Neural progenitor cell (in vitro differentiated cells): ENCODE results near the gene ATIC. TPM values are rescaled to one million over a fixed set of nuclear protein-coding genes. Genes with fewer than 3 reads are reported as not detected.

ENCODE experiments used
- DNase-seq: peaks from one replicate; pipeline ENCODE4 v3.0.0-alpha.2; 2016; ENCODE audit warnings: low spot score
- H2AFZ ChIP-seq: fragments of 200-600 bp; sonication (generic); replicated peaks from 2 replicates; pipeline ENCODE4 v1.6.1; 2016; ENCODE audit warnings: antibody characterized with exemption
- H3F3A ChIP-seq: fragments of 200-600 bp; sonication (generic); 2 replicates; pipeline ENCODE4 v1.6.1; 2016; ENCODE audit warnings: antibody characterized with exemption, low read depth
- H3K27ac ChIP-seq: fragments of 200-600 bp; sonication (generic); 2 replicates; pipeline ENCODE4 v1.5.1; 2016; ENCODE audit warnings: mild to moderate bottlenecking
- H3K27me3 ChIP-seq: fragments of 200-600 bp; sonication (generic); 2 replicates; pipeline ENCODE4 v1.6.1; 2016; ENCODE audit warnings: mild to moderate bottlenecking, moderate library complexity
- H3K36me3 ChIP-seq: fragments of 200-600 bp; sonication (generic); 2 replicates; pipeline ENCODE4 v1.5.1; 2016
- H3K4me1 ChIP-seq: fragments of 200-600 bp; sonication (generic); 2 replicates; pipeline ENCODE4 v1.6.1; 2016; ENCODE audit warnings: mixed run types
- H3K4me2 ChIP-seq: fragments of 200-600 bp; sonication (generic); 2 replicates; pipeline ENCODE4 v1.6.1; 2016
- H3K4me3 ChIP-seq: fragments of 200-600 bp; sonication (generic); 2 replicates; pipeline ENCODE4 v1.5.1; 2016
- H3K79me2 ChIP-seq: fragments of 200-600 bp; sonication (generic); 2 replicates; pipeline ENCODE4 v1.6.1; 2016; ENCODE audit warnings: low read depth
- H3K9ac ChIP-seq: fragments of 200-600 bp; sonication (generic); 2 replicates; pipeline ENCODE4 v1.6.1; 2016
- H3K9me3 ChIP-seq: fragments of 200-600 bp; sonication (generic); 2 replicates; pipeline ENCODE4 v1.5.1; 2016; ENCODE audit warnings: low read depth
- H4K20me1 ChIP-seq: fragments of 200-600 bp; sonication (generic); 2 replicates; pipeline ENCODE4 v1.6.1; 2016; ENCODE audit warnings: low read depth
- H3K27ac Mint-ChIP-seq: 3 replicates; pipeline ENCODE4 v1.8.0; 2021; ENCODE audit warnings: mixed read lengths
- H3K27me3 Mint-ChIP-seq: 2 replicates; pipeline ENCODE4 v1.8.0; 2022; ENCODE audit warnings: low read depth, mild to moderate bottlenecking, inconsistent platforms, moderate library complexity, mixed read lengths; ENCODE audit not compliant: insufficient read depth
- H3K36me3 Mint-ChIP-seq: 3 replicates; pipeline ENCODE4 v1.8.0; 2021; ENCODE audit warnings: mixed read lengths
- H3K4me1 Mint-ChIP-seq: 3 replicates; pipeline ENCODE4 v1.8.0; 2021; ENCODE audit warnings: mixed read lengths
- H3K4me3 Mint-ChIP-seq: 3 replicates; pipeline ENCODE4 v1.8.0; 2021; ENCODE audit warnings: mild to moderate bottlenecking, moderate library complexity, mixed read lengths
- H3K9me3 Mint-ChIP-seq: 3 replicates; pipeline ENCODE4 v1.8.0; 2020; ENCODE audit warnings: mixed read lengths
- CTCF ChIP-seq: fragments of 200-600 bp; sonication (generic); IDR thresholded peaks from 2 replicates; pipeline ENCODE4 v1.5.1; 2017; ENCODE audit warnings: antibody characterized with exemption, mild to moderate bottlenecking
- EZH2 ChIP-seq: fragments of 200-600 bp; sonication (generic); IDR thresholded peaks from 2 replicates; pipeline ENCODE4 v1.6.1; 2017; ENCODE audit warnings: antibody characterized with exemption, mild to moderate bottlenecking, moderate library complexity
- EZH2phosphoT487 ChIP-seq: fragments of 200-600 bp; sonication (generic); IDR thresholded peaks from 2 replicates; pipeline ENCODE4 v1.6.1; 2017; ENCODE audit warnings: antibody characterized with exemption
- total RNA-seq: library from RNA; depleted of rRNA; stranded (reverse); fragments of >200 nt; gene quantifications from 2 replicates; pipeline ENCODE4 v1.2.3, GENCODE V29; 2015; ENCODE audit warnings: low replicate concordance

The ATIC gene
- total RNA-seq, 1 donor from 2014 or later: 43.2 TPM

GRCh38 chr2:215395687-215396460, 84.0 kb downstream of the ATIC start:
- no peak overlapping the region for H3K27ac ChIP-seq
- H3K9ac ChIP-seq: no peak overlapping the region
- H3K9me3 Mint-ChIP-seq: no peaks in the 10 kb centered on the region
- no peaks in the 10 kb centered on the region for H3K27me3 ChIP-seq
- H3K36me3 Mint-ChIP-seq: peaks cover 40% of the 10 kb centered on the region
- H3K4me1 ChIP-seq: no peaks in the 10 kb centered on the region
- no peaks in the 10 kb centered on the region for H3F3A ChIP-seq
- H2AFZ ChIP-seq: no peak overlapping the region
- no peaks in the 10 kb centered on the region for H3K27me3 Mint-ChIP-seq
- no peaks in the 10 kb centered on the region for H3K4me1 Mint-ChIP-seq
- H3K36me3 ChIP-seq: no peaks in the 10 kb centered on the region
- no peak for DNase-seq
- H3K27ac Mint-ChIP-seq: no peak overlapping the region
- no peaks in the 10 kb centered on the region for H4K20me1 ChIP-seq
- H3K4me3 ChIP-seq: no peak overlapping the region
- H3K79me2 ChIP-seq: no peaks in the 10 kb centered on the region
- TF ChIP-seq CTCF: no peak
- no peak for TF ChIP-seq EZH2phosphoT487
- TF ChIP-seq EZH2: no peak
- H3K4me3 Mint-ChIP-seq: no peak overlapping the region
- no peaks in the 10 kb centered on the region for H3K9me3 ChIP-seq
- H3K4me2 ChIP-seq: no peak overlapping the region

- H3K36me3 ChIP-seq: no peaks in the 10 kb centered on the region
- H2AFZ ChIP-seq: no peak overlapping the region
- no peak overlapping the region for H3K4me3 Mint-ChIP-seq
- H3K79me2 ChIP-seq: no peaks in the 10 kb centered on the region
- no peaks in the 10 kb centered on the region for H3K4me1 ChIP-seq
- H3F3A ChIP-seq: no peaks in the 10 kb centered on the region
- H3K36me3 Mint-ChIP-seq: peaks cover 35% of the 10 kb centered on the region
- no peak overlapping the region for H3K27ac ChIP-seq
- no peaks in the 10 kb centered on the region for H3K27me3 Mint-ChIP-seq
- no peak overlapping the region for H3K4me2 ChIP-seq
- TF ChIP-seq CTCF (no peak), EZH2phosphoT487 (no peak), EZH2 (no peak)
- H3K27ac Mint-ChIP-seq: no peak overlapping the region
- no peaks in the 10 kb centered on the region for H4K20me1 ChIP-seq
- no peak overlapping the region for H3K9ac ChIP-seq
- H3K4me3 ChIP-seq: no peak overlapping the region
- no peaks in the 10 kb centered on the region for H3K9me3 Mint-ChIP-seq
- H3K27me3 ChIP-seq: no peaks in the 10 kb centered on the region
- H3K4me1 Mint-ChIP-seq: no peaks in the 10 kb centered on the region
- no peaks in the 10 kb centered on the region for H3K9me3 ChIP-seq
- DNase-seq: no peak
These were observed 84.9 kb downstream of the ATIC start for GRCh38 chr2:215396595-215397313.

GRCh38 chr2:215397632-215398341, 85.9 kb downstream of the ATIC start:
- Mint-ChIP-seq H3K4me1 (no peaks in the 10 kb centered on the region), H3K36me3 (peaks cover 26% of the 10 kb centered on the region), H3K27me3 (no peaks in the 10 kb centered on the region), H3K9me3 (no peaks in the 10 kb centered on the region), H3K27ac (no peak overlapping the region), H3K4me3 (no peak overlapping the region)
- no peaks in the 10 kb centered on the region for H3F3A ChIP-seq
- H3K4me3 ChIP-seq: no peak overlapping the region
- H3K79me2 ChIP-seq: no peaks in the 10 kb centered on the region
- H3K27ac ChIP-seq: no peak overlapping the region
- H3K9me3 ChIP-seq: no peaks in the 10 kb centered on the region
- no peaks in the 10 kb centered on the region for H3K36me3 ChIP-seq
- TF ChIP-seq CTCF (no peak), EZH2 (no peak), EZH2phosphoT487 (no peak)
- no peaks in the 10 kb centered on the region for H3K4me1 ChIP-seq
- H3K4me2 ChIP-seq: no peak overlapping the region
- no peak overlapping the region for H3K9ac ChIP-seq
- no peaks in the 10 kb centered on the region for H3K27me3 ChIP-seq
- no peak for DNase-seq
- H2AFZ ChIP-seq: no peak overlapping the region
- H4K20me1 ChIP-seq: no peaks in the 10 kb centered on the region
